Stimulated activated CD8-positive, alpha-beta memory T cell treated with anti-CD3 and anti-CD28 coated beads, Interleukin-12 subunit alpha, Interleukin-12 subunit beta, amount 100 ng/mL, for 1 hour (primary cell): ENCODE measurements around the gene SMIM31.

ENCODE experiments used
- DNase-seq: peaks from one replicate; pipeline ENCODE4 v3.0.0-alpha.2; 2020; ENCODE audit warnings: low read depth

SMIM31 gene

DNA sequence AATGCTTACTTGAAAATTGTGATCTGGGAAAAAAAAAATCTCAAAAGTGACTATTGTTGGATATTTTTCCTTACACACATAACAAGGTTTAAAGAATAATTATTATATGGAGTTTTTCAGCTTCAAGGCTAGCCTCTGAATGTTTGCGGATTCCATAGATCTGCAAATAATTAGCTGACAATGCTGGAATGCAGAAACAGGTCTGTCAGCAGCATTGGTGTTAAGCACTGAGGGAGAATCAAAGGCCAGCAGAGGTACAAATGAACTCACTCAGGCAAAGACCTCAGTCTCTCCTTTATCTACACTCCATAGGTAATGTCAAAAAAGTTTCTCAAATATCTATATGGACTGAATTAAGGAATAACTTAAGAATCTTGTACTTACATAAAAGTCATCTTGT is 35.1 kb downstream of the SMIM31 start:
- no peak for DNase-seq

DNA sequence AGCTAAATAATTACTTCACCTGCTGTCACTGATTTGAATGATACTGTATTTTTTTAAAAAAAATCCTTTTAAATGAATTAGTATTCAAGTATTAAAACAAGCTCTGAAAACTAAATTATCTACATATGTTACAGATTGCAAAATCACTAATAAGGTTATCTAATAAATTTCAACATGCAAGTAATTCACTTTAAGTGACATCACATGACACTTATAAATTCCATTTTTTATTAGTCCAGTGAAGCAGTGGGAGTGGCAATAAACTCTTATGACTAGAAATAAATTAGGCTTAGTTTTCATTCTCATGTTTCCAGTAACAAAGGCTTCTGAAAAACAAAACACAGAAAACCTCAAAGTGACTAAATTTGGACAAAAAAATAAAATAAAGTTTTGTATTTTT is 36.3 kb downstream of the SMIM31 start:
- no peak for DNase-seq

DNA sequence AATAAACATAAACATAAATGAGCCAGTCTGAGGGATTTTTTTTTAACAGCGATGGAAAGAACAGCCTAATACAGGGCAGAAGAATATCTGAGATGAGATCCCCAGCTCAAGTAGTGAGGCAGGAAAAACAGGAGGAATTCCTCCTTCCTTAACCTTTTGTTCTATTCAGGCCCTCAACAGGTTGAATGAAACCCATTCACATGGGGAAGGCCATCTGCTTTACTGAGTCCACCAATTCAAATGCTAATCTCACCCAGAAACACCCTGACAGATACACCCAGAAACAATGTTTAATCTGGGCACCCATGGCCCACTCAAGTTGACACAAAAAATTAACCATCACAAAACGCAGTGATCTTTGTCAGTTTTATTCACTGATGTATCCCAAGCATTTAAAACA is 45.5 kb downstream of the SMIM31 start:
- no peak for DNase-seq

DNA sequence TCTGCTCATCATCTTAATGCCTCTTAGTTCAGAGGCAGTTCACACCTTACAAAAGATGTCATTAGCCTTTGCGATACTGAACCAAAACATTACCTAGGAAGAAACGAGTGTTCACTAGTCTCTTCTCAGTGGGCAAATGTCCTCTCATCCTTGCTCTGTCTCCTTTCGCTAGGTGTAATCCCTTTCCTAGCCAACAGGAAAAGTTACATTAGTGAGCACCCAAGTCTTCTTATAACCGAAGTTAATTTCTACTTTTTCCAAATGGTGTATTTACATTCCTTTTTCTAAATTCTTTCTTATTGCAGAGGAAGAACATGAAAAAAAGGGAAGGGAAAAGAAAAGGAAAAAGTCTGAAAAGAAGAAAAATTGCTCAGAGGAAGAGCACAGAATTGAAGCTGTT is 46.9 kb downstream of the SMIM31 start:
- DNase-seq: no peak

DNA sequence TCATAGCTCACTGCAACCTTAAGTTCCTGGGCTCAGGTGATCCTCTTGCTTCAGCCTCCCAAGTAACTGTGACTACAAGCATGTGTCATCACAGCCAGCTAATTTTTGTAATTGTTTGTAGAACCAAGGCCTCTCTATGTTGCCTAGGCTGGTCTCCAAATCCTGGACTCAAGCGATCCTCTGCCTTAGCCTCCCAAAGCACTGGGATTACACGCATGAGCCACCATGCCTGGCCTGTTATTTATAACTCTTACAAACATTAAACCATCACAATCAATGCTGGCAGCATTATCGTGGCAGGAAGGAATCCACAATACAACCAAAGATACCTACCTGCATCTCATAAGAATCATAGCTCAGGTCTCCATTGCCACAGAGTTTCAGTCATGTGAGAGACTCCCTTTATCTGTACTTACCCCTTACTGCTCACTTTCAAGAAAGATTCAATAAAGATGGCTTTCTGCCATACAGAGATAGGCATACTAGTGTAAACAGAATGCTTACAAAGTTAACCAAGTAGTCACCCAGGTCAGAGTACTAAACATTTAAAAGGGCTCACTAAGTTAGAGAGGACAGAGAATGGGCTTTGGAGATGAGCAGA is 48.5 kb downstream of the SMIM31 start:
- DNase-seq: no peak

DNA sequence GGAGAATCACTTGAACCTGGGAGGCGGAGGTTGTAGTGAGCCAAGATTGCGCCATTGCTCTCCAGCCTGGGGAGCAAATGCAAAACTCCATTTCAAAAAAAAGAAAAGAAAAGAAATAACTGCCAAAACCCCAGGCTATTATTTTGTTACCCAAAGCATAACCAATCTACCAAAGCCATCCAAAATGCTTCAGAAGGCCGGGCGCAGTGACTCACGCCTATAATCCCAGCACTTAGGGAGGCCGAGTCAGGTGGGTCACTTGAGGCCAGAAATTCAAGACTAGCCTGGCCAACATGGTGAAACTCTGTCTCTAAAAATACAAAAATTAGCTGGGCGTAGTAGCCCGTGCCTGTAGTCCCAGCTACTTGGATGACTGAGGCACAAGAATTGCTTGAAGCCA is 49.8 kb downstream of the SMIM31 start:
- DNase-seq: no peak

DNA sequence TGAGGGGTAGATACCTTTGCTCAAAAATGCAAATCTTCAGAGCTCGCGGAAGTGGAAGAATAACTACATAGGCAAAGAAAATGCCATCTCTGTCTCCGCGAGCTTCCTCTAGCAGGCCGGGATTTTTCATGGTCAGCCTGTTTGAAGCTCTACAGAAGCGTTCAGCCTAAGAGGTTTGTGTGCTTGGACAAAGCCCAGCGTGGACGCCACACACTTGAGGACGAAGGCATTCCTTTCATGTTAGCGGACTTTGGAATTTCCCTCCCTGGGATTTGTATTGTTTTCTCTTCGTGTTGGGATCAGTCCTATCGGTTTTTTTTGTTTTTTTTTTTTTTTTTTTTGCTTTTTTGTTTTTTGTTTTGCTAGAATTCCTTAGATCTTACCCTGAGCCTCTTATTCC is 53.7 kb downstream of the SMIM31 start:
- no peak for DNase-seq

DNA sequence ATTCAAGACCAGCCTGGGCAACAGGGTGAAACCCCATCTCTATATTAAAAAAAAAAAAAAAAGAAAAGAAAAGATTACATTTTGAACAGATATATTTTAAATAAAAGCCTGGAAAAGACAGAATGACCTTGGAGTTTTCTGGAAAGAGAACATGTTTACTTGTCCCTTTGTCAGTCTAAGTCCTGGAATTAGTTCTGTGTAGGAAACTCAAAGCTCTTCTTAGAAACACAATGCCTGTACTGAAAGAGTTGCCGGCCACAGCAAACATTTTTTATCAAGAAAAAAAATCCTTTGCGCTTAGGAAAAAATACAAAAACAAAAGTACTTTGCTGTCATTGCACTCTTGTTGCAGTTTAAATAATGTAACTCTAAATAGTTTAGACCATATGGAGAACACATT is 59.6 kb downstream of the SMIM31 start:
- DNase-seq: no peak

DNA sequence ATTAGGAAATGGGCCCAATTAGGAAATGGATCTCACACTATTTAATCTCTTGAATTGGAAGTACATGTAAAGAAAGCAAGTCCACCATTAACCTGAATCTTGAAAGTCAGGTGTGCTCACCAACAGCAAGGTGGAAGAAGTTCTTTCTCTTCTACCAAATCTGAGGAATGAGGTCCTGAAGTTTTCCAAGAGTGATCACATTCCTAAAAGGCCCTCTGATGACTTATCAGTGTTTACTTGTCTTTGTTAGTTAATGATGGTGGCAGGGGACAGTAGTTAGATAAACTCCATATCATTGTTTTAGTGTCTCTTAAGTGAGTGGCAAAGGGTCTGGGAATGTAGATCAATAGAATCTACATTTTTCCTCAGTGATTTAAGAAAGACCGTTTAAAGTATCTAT is 61.8 kb downstream of the SMIM31 start:
- no peak for DNase-seq

DNA sequence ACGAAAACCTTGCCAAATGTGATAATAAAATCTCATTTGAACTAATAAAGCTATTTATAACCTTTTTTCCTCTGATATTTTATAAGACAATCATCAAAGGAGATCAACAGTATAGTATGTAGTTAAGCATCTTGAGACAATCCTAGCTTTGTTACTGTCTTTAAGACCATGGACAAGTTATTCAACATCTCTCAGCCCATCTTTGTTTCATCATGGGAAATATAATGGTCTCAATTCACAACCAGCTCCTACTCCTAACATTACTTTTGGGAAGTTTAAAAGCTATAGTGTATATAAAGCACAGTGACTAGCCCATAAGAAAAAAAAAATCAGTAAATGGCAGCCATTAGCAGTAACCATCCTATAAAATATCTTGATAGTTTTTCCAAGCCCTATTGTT is 65.4 kb downstream of the SMIM31 start:
- no peak for DNase-seq

DNA sequence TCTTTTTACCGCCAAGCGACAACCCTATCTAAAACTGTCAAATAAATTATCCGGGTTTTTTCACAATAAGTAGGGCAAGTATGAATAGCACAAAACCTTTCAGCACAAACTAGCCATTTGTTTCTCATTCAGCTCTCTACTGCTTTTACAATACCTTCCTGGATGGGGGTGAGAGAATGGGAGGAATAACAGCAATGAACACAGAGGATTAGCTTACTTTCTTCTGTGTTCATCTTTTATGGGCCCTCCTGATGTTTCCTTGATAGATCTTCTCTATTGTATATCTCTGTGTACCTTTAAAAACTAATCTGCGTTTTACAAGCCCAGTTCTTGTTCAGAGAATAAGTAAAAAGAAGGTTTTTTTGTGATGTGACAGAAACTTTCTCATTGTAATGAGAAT is 67.8 kb downstream of the SMIM31 start:
- no peak for DNase-seq

DNA sequence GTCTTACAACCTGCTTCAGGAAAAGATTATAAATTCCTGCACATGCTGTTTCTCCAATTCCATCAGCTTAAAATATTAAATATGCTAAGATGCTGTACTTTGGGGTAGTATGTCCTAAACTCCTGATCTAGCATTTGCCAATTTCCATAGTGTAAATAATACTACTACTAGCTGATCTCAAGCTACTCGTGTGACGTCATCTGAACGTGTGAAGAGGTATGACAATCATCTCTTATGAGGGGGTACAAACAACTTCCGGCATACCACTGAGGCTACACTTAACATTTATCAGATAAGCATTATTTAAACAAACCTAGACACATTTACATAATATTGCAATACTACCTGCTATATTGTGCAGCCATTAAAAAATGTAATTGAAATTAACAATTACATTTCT is 70.7 kb downstream of the SMIM31 start:
- no peak for DNase-seq

DNA sequence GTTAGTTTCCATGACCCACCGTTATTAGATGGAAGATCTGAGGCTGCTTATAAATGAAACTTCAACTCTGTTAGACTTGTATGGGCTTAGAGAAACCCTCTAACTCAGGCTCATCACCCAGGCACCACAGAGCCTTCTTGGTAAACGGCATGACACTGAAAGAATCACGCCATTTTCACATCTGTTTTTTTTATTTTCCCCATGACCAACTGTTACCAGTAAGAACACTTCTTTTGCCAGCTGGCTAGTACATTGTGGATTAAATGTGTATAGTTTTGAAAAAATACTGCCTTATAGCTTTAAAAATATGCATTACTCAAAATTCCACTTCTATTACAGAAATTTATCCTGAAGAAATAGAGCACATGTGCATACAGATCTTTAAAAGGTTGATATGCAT is 75.0 kb downstream of the SMIM31 start:
- no peak for DNase-seq

DNA sequence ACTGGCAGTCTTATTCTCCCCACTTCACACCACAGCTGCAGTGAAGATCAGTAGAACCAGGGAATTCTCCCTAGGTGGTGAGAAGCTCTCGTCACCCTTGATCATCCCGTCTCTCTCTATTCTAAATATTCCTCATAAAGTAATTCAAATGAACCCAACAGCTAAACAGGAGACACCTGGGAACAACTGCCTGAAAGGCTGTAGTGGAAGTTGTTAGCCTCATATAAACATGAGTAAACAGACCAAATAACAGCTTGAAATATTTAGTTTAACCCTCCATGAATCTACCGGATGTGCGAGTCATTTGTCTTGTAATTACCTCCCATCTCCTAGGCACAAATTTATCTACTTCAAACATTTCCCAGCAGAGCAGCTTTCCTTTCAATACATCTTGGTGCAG is 92.6 kb downstream of the SMIM31 start:
- no peak for DNase-seq

DNA sequence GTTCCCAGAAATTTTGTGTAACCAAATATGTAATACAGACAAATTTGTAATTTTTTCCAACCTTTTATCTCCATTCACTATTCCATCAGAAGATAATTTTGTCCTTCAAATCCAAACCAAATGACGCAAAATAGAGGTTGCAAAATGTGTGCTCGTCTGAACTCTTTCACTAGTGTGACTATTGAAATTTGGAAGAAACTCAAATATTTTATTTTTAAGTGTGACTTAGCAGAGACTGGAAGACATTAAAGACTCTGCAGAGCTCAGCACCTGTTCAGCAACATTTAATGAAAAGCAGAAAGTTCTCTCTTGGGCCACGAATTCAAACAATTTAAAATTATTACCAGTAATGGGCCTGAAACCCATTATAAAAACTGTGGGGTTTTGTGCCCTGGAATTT is 93.1 kb downstream of the SMIM31 start:
- no peak for DNase-seq

DNA sequence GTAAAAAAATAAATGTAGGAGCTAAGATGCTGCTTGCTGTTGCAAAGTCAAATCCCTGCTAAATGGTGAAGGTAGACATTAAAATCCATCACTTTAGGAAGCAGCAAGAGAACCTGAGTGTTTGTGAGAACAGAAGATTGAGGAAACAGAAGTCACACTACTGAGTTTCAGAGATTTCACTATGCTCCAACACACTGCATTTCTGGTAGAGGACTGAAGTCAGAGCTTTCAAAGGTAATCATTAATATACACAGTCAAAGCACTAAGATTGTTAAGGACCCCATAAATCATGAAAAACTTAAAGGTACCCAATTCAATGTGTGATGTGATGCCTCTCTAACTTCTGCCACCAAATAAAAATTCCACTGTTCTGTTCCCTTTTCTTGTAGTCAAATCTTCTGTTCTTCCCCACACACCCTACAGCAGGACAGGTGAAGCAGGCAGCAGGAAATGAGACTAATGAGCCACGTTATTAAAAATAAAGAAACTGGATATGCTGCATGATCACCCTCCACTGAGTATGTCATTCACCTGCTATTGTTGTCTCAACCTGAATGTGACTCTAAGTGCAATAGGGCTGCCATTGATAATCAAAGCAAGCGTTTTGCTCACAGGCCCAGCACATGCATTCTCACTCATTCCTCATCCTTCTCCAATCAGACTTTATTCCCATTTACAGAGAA is 94.2 kb downstream of the SMIM31 start:
- DNase-seq: no peak
